ENCODE data around the gene XRN1.
A peak's percentile ranks its signal among the peaks of the same experiment; 100 is the strongest.
"Not testable (repeated sequence)": the region's sequence is repeated elsewhere in the genome, so short reads cannot be mapped to it uniquely, and the experiment has no call there.

Gene XRN1

DNA sequence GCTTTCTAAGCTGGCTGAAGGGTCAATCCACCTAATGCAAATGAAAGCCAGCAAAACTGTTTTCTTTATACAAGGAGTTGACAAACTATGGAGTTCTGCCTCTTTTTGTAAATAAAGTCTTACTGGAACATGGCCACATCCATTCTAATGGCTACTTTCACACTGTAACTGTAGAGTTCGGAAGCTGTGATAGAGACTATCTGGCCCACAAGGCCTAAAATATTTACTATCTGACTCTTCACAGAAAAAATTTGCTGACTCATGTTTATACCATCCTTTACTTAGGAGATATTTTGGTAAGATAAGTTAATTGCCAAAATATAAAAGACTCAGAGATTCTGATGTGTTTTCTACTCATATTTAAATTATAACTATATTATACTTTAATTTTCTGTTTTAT is 128.7 kb downstream of the XRN1 start:
- DNase-seq, result no peak

DNA sequence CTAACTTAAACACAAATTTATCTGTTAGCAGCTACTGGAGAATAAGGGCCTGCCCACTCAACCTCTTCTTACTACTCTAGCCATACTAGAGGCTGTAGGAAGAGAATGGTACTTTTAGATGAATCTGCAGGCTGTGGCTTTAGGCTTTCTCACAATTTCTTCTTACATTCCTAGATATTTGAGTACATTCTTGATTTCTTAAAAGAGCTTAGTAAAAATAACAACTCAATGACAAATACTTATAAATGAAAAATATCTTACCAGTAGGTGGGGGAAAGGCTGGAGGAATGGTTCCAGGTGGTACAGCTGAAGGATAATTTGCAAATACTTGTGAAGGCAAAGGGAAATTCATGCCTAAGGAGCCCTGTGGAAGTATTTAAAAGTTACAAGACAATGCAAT is 129.5 kb downstream of the XRN1 start:
- no peak for DNase-seq

DNA sequence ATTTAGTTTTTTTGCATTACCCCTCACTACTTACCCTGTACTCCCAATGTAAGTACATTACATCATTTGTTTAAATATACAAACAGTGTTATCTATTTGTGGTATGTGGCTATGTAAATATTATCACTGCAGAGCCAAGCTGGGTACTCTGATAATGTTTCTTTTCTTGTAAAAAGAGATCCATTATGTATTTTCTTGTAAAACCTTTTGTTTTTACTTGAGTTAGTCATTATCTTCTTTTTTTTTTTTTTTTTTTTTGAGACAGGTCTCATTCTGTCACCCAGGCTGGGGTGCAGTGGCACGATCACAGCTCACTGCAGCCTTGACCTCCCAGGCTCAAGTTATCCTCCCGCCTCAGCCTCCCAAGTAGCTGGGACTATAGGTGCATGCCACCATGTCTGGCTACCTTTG is 131.9 kb downstream of the XRN1 start:
- DNase-seq, result not testable (repeated sequence)

GRCh38 chr3:142315083-142315482 is 132.8 kb downstream of the XRN1 start:
- no peak for DNase-seq

DNA sequence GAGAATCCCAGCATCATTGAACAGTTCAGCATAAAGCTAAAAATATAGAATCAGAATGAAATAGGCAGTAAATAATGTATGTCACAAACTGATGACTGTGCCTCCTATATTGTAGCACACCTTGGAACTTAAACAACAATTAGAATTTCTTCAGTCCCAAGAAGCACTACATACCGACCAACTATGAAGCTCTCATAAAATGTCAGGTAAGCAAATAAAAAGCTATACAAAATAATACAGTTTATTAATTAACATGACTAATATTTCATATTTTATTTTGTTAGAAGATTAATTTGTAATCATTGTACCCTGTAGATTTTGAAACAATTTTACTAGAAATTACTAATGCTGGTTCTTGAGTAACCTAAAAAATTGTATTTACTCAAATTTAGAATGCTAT is 137.4 kb downstream of the XRN1 start:
- no peak for DNase-seq

DNA sequence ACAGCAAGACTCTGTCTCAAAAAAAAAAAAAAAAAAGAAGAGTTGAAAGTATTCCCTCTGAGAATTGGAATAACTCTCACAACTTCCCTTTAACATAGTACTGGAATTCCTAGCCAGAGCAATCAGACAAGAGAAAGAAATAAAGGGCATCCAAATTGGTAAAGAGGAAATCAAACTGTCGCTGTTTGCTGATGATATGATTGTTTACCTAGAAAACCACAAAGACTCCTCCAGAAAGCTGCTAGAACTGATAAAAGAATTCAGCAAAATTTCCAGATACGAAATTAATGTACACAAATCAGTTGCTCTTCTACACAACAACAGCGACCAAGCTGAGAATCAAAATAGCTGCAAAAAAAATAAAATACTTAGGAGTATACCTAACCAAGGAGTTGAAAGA is 145.0 kb downstream of the XRN1 start:
- not testable (repeated sequence) for DNase-seq

DNA sequence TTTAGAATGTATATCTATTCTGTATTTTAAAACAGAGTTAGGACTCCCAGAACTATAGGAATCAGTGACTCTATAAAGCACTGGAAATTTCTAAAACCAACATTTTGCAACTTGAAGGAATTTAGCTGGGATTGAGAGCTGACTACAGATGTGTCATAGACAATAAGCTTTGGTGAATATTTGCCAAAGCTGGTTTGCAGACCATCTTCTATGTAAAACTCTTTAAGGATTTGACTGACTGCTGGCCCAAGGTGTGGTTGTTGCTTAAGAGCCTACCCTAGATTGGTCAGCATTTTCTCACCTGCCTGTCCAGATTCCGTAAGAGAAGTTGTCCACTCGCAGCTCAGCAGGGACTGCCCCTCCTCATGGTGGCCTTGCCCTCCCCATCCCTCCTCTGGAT is 149.2 kb downstream of the XRN1 start:
- no peak for DNase-seq

DNA sequence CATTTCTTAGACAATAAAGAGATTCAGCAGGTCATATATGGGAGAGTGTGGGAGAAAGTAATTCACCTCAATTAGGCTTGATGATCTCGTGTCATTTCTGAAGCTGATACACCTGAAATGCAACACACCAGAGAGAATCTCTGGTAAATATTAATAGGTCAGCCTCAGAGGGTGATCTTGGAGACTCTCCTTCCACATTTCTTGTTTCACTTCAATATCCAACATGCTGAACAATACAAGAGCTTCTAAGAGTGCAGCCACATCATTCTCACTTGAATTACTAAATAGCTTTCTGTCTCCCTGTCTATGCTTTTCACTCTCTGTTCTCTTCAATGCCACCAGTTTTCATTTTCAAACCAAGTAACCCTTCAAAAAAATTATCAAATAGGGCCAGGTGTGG is 151.3 kb downstream of the XRN1 start:
- DNase-seq, result no peak

DNA sequence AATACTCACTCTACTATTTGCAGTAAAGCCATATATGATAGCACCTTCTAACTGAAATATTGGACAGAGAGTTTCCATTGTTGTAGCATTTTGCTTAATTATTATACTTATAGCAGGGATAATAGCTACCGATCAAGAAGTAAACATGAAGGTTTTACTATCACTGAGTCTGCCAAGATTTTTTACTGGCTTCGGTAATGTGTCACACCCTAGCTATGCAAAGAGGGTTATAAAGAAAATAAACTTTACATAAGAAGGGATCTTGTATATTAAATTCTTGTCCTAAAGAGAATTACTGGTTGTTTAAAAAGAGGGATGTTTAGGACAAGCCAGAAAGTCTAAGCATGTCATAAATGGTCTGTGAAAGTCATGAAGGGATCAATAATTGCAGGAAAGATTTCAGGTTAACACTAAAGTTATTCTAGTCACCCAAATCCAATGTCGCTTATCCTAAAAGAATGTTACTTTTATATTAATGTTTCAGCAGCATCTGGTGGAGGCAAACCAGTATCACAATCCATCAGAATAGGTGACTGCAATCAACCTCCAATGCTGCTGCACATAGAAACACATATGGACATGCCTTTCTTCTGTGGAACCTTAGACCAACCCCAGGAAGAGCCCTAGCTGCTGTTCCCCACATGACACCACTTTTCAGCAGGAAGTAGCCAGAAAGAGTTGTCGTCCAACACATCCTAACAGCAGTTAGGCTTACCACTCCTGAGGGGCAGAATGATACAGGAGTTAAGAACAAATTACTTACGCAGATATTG is 159.8 kb downstream of the XRN1 start:
- DNase-seq, result no peak

- peak; percentile 22 for DNase-seq
These were observed 162.7 kb downstream of the XRN1 start for GRCh38 chr3:142285083-142285517.

DNA sequence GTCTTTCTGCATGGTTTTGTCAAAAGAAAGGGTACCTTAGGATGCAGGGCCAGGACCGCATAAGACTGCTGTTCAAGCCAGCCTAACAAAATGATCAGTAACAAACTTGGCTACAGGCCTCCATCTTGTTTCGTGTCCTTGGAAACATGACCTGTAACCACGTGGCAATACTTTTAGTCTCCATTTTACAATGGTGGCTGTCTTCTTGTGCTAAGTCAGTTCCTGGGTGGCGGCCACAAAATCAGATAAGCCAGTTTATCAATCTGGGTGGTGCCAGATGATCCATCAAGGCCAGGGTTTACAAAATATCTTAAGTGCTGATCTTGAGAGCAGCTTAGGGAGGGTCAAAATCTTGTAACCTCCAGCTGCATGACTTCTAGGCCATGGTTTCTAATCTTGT is 165.3 kb downstream of the XRN1 start:
- DNase-seq, result no peak

- no peak for DNase-seq
These were observed 166.4 kb downstream of the XRN1 start for GRCh38 chr3:142281474-142281873.

DNA sequence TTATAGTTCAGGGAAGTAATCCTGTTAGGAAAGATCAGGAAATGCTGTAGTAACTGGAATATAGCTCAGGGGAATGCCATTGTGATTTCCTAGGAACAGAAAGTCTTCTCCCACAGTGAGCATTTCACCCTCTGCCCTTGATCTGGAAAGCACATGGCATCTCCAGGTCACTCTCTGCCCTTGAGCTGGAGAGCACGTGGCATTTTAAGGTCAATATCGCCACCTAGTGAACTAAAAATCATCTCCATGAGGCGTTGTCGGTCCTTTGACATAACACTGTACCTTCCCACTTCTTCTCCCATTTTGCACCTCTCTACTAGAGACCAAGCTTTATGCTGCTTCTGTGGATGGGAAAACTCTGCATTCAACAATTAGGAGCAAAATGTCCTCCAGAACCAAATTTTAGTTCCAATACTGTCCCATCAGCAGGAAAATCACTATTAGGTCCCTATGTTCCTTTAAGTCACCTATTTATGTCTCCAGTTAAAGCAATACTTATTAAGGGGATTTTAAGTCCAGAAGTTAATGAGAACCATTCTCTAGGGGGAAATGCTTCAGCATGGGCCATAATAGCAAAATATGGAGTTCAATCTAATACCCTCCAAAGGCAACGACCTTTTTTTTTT is 167.8 kb downstream of the XRN1 start:
- peak; percentile 68 for DNase-seq

- DNase-seq, result no peak
These were observed 169.4 kb downstream of the XRN1 start for GRCh38 chr3:142278451-142278850.

- no peak for DNase-seq
These were observed 171.1 kb downstream of the XRN1 start for GRCh38 chr3:142276781-142277180.

DNA sequence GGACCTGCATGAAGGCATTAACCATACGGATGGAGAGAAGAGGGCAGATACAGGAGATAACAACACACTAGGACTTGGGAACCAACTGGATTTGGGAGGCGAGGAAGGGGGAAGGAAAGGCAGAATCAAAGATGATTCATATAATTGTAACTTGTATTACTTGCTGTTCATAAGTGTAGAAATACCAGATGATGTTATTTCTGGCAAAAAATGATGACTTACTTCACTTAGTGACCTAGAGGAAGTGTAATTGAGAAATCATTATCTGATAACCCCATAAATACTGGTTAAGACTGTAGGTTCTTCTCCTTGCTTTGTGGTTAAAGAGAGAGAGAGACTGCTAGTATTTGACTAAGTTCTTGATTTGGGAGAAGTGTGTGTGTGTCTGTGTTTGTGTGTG is 172.0 kb downstream of the XRN1 start:
- DNase-seq, result no peak

DNA sequence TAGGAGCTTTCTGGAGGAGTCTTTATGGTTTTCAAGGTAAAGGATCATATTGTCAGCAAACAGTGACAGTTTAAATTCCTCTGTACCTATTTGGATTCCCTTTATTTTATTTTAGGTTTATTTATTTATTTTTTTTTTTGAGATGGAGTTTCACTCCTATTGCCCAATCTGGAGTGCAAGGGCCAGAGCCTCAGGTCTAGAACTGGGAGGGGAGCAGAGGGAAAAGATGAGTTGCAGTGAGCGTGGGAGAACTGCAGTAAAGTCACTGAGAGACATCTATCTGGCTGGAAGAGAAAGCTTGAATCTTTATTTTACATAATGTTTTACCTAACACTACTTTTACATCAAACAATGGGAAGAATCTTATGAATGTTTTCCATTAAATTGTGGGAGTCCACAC is 172.9 kb downstream of the XRN1 start:
- DNase-seq, result no peak

GRCh38 chr3:142273501-142273900 is 174.3 kb downstream of the XRN1 start:
- DNase-seq, result peak; percentile 43

DNA sequence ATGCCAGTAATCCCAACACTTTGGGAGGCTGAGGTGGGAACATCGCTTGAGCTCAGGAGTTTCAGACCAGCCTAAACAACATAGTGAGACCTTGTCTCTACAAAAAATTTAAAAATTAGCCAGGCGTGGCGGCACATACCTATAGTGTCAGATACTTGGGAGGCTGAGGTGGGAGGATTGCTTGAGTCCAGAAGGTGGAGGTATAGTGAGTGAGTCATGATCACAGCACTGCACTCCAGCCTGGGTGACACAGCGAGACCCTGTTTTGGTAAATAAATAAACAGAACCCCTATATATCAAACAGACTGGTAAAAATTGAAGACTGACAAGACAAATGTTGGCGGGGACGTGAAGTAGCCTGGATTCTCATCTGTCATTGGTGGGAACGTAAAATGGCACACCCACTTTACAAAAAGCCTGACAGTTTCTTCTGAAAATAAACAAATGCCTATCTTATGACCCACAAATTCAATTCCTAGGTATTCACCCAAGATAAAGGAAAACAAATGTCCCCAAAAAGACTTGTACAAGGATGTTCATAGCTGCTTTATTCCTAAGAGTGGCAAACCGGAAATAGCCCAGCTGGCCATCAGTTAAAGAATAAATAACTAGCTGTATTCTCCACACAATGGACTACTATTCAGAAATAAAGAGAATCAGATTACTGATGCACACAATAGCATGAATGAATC is 175.5 kb downstream of the XRN1 start:
- peak; percentile 14 for DNase-seq

GRCh38 chr3:142270407-142270806 is 177.4 kb downstream of the XRN1 start:
- DNase-seq, result no peak

DNA sequence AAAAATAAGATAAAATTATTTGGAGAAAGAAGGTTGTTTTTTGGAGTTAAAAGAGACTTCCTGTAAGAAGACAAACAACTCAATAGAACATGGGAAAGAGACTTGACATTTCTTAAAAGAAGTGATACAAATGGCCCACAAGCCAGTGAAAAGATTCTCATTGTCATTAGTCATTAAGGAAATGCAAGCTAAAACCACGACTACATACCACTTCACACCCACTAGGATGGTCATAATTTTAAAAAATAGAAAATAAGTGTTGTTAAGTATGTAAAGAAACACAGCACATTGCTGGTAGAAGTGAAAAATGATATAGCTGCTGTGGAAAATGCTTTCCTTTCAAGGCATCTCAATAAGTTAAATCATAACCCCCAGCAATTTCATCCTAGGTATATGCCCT is 178.1 kb downstream of the XRN1 start:
- no peak for DNase-seq

- no peak for DNase-seq
These were observed 179.4 kb downstream of the XRN1 start for GRCh38 chr3:142268426-142268825.

GRCh38 chr3:142267269-142267668 is 180.6 kb downstream of the XRN1 start:
- DNase-seq, result no peak

DNA sequence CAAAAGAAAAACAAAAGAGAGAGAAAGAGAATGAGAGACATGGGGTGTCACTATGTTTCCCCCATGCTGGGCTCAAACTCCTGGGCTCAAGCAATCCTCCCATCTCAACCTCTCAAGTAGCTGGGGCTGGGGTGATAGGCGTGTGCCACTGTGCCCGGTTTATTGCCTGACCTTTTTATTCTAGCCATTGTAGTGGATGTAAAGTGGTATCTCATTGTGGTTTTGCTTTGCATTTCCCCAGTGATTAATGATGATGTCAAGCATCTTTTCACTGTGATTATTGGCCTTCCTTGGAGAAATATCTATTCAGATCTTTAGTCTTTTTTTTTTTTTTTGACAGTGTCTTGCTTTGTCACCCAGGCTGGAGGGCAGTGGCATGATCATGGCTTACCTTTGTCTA is 184.7 kb downstream of the XRN1 start:
- no peak for DNase-seq

Data from NCI-H69 (cell line).